Hepatocyte (in vitro differentiated cells): ENCODE measurements around the gene SYT9. TPM values are rescaled to one million over a fixed set of nuclear protein-coding genes. Genes with fewer than 3 reads are reported as not detected.

Source experiments
- DNase-seq: peaks from one replicate; pipeline ENCODE4 v3.0.0-alpha.2; 2016; ENCODE audit warnings: low spot score
- H2AFZ ChIP-seq: fragments of 200-600 bp; sonication (generic); 2 replicates; pipeline ENCODE4 v1.6.0; 2016; ENCODE audit warnings: antibody characterized with exemption, mild to moderate bottlenecking
- H3K27ac ChIP-seq: fragments of 200-600 bp; sonication (generic); 2 replicates; pipeline ENCODE4 v1.5.1; 2016; ENCODE audit warnings: mild to moderate bottlenecking
- H3K27me3 ChIP-seq: fragments of 200-600 bp; sonication (generic); 2 replicates; pipeline ENCODE4 v1.6.1; 2016
- H3K36me3 ChIP-seq: fragments of 200-600 bp; sonication (generic); replicated peaks from 2 replicates; pipeline ENCODE4 v1.5.1; 2016; ENCODE audit warnings: low read depth; ENCODE audit not compliant: insufficient read depth
- H3K4me1 ChIP-seq: fragments of 200-600 bp; sonication (generic); 2 replicates; pipeline ENCODE4 v1.5.1; 2016; ENCODE audit warnings: mild to moderate bottlenecking, moderate library complexity; ENCODE audit not compliant: insufficient read depth
- H3K4me2 ChIP-seq: fragments of 200-600 bp; sonication (generic); 2 replicates; pipeline ENCODE4 v1.6.0; 2016
- H3K4me3 ChIP-seq: fragments of 200-600 bp; sonication (generic); 2 replicates; pipeline ENCODE4 v1.5.1; 2016; ENCODE audit warnings: mild to moderate bottlenecking
- H3K79me2 ChIP-seq: fragments of 200-600 bp; sonication (generic); 2 replicates; pipeline ENCODE4 v1.6.0; 2017; ENCODE audit warnings: mild to moderate bottlenecking
- H3K9me2 ChIP-seq: fragments of 200-600 bp; sonication (generic); replicated peaks from 2 replicates; pipeline ENCODE4 v1.6.0; 2017; ENCODE audit warnings: mild to moderate bottlenecking; ENCODE audit not compliant: insufficient read depth
- H3K9me3 ChIP-seq: fragments of 200-600 bp; sonication (generic); 2 replicates; pipeline ENCODE4 v1.5.1; 2016; ENCODE audit warnings: low read depth, mild to moderate bottlenecking
- H4K20me1 ChIP-seq: fragments of 200-600 bp; sonication (generic); 2 replicates; pipeline ENCODE4 v1.6.0; 2016; ENCODE audit warnings: mild to moderate bottlenecking; ENCODE audit not compliant: insufficient read depth, poor library complexity, severe bottlenecking
- CTCF ChIP-seq: fragments of 200-600 bp; sonication (generic); IDR thresholded peaks from 2 replicates; pipeline ENCODE4 v1.5.1; 2016; ENCODE audit warnings: antibody characterized with exemption, mild to moderate bottlenecking; ENCODE audit not compliant: poor library complexity
- EZH2 ChIP-seq: fragments of 200-600 bp; sonication (generic); IDR thresholded peaks from 2 replicates; pipeline ENCODE4 v1.6.1; 2016; ENCODE audit warnings: antibody characterized with exemption, mild to moderate bottlenecking, borderline replicate concordance
- EZH2phosphoT487 ChIP-seq: fragments of 200-600 bp; sonication (generic); IDR thresholded peaks from one replicate; pipeline ENCODE4 v1.6.1; 2018; ENCODE audit warnings: antibody characterized with exemption, mild to moderate bottlenecking, low read depth, moderate library complexity; ENCODE audit not compliant: unreplicated experiment, severe bottlenecking
- WGBS: methylation state at CpG from one replicate; pipeline ENCODE4 v1.1.6; 2016; ENCODE audit warnings: low lambda C conversion rate; ENCODE audit errors: missing lambda C conversion rate; 5-methylcytosine and 5-hydroxymethylcytosine counted together
- polyA plus RNA-seq: library from polyadenylated mRNA; unstranded; fragments of >200 nt; fragmentation: Nextera tagmentation; extraction: Ambion mirVana; gene quantifications from 2 replicates; pipeline ENCODE4 v1.2.1, GENCODE V29; 2016
- total RNA-seq: library from RNA; depleted of rRNA; stranded (reverse); fragments of >200 nt; gene quantifications from 2 replicates; pipeline ENCODE4 v1.2.3, GENCODE V29; 2014

SYT9 gene
- total and polyA plus RNA-seq, 2 experiments from 2014 or later = 0.22 to 1.3 TPM

GRCh38 chr11:7381937-7382336 is 130.2 kb downstream of the SYT9 start:
- Histone ChIP-seq H2AFZ (no peak overlapping the region), H3K27me3 (no peaks in the 10 kb centered on the region), H3K9me3 (no peaks in the 10 kb centered on the region), H3K4me1 (no peaks in the 10 kb centered on the region), H4K20me1 (no peaks in the 10 kb centered on the region), H3K27ac (no peak overlapping the region), H3K79me2 (no peaks in the 10 kb centered on the region), H3K4me3 (no peak overlapping the region), H3K36me3 (no peaks in the 10 kb centered on the region), H3K9me2 (no peaks in the 10 kb centered on the region), H3K4me2 (no peak overlapping the region)
- DNase-seq = no peak
- WGBS = 80% methylated on average over 2 of the region's 2 CpGs
- TF ChIP-seq EZH2phosphoT487 = no peak
- TF ChIP-seq CTCF = no peak
- no peak for TF ChIP-seq EZH2

- H3K4me1 ChIP-seq = no peaks in the 10 kb centered on the region
- H2AFZ ChIP-seq = no peak overlapping the region
- no peak overlapping the region for H3K4me2 ChIP-seq
- WGBS = 82% methylated on average over 4 of the region's 4 CpGs
- H3K4me3 ChIP-seq = no peak overlapping the region
- no peak for TF ChIP-seq CTCF
- TF ChIP-seq EZH2phosphoT487 = no peak
- TF ChIP-seq EZH2 = no peak
- no peaks in the 10 kb centered on the region for H3K9me2 ChIP-seq
- no peak for DNase-seq
- no peaks in the 10 kb centered on the region for H3K79me2 ChIP-seq
- H3K36me3 ChIP-seq = no peaks in the 10 kb centered on the region
- H3K27ac ChIP-seq = no peak overlapping the region
- no peaks in the 10 kb centered on the region for H4K20me1 ChIP-seq
- H3K9me3 ChIP-seq = no peaks in the 10 kb centered on the region
- H3K27me3 ChIP-seq = no peaks in the 10 kb centered on the region
These were observed 131.7 kb downstream of the SYT9 start for GRCh38 chr11:7383406-7383805.

- Histone ChIP-seq H3K9me3 (no peaks in the 10 kb centered on the region), H3K4me3 (no peak overlapping the region), H3K36me3 (no peaks in the 10 kb centered on the region), H2AFZ (no peak overlapping the region), H3K27ac (no peak overlapping the region), H3K27me3 (no peaks in the 10 kb centered on the region), H3K9me2 (no peaks in the 10 kb centered on the region), H4K20me1 (no peaks in the 10 kb centered on the region), H3K4me1 (no peaks in the 10 kb centered on the region), H3K79me2 (no peaks in the 10 kb centered on the region), H3K4me2 (no peak overlapping the region)
- TF ChIP-seq EZH2 (no peak), EZH2phosphoT487 (no peak), CTCF (no peak)
- no peak for DNase-seq
These were observed 133.0 kb downstream of the SYT9 start for GRCh38 chr11:7384691-7385090.

GRCh38 chr11:7385532-7385931 is 133.8 kb downstream of the SYT9 start:
- Histone ChIP-seq H4K20me1 (no peaks in the 10 kb centered on the region), H3K4me2 (no peak overlapping the region)
- 88% methylated on average over 1 of the region's 1 CpG for WGBS

More at GRCh38 chr11:7385532-7385931, 133.8 kb downstream of the SYT9 start:
- Histone ChIP-seq H3K9me3 (no peaks in the 10 kb centered on the region), H2AFZ (no peak overlapping the region), H3K9me2 (no peaks in the 10 kb centered on the region), H3K36me3 (no peaks in the 10 kb centered on the region), H3K4me1 (no peaks in the 10 kb centered on the region), H3K27me3 (no peaks in the 10 kb centered on the region), H3K27ac (no peak overlapping the region), H3K4me3 (no peak overlapping the region), H3K79me2 (no peaks in the 10 kb centered on the region)
- TF ChIP-seq EZH2phosphoT487 (no peak), CTCF (no peak), EZH2 (no peak)
- no peak for DNase-seq
